Measurements from ENCODE around the gene TNS1. TPM values are rescaled to one million over a fixed set of nuclear protein-coding genes. Genes with fewer than 3 reads are reported as not detected.

The TNS1 gene
- total and polyA plus RNA-seq, 10 of the 15 experiments (the other 5 are each of a cell fraction or from before 2014, with no cell fraction given) = 0.05 to 0.44 TPM; not detected in 8

DNA sequence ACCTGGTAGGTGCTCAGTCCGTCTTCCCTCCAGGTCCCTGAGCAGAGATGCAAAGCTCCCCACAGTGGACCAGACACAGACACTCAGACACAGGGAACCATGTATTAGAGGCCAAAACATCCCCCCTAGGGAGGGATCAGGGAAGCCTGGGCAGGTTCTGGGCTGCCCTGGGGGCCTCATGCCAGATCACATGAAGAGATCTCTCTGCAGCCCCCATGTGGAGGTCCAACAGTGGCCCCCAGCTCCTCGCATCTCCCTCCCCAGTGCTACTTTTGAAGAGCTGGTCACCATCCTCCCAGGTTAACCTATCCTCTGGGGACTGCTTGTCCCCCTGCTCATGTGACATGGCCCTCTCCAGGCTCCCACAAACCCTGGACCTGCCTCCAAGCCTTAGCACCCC, 10.5 kb upstream of the TNS1 start:
- Histone ChIP-seq H3K9ac (ENCODE audit: control insufficient read depth, insufficient read depth, low read length) (no peak overlapping the region), H3K27ac (ENCODE audit: control insufficient read depth, insufficient read depth) (no peak overlapping the region), H3K79me2 (ENCODE audit: control insufficient read depth, insufficient read depth, low read length) (no peaks in the 10 kb centered on the region), H3K4me1 (ENCODE audit: control insufficient read depth, insufficient read depth, low read length) (no peaks in the 10 kb centered on the region), H2AFZ (ENCODE audit: control insufficient read depth, low read depth, low read length) (no peak overlapping the region), H4K20me1 (ENCODE audit: control insufficient read depth, insufficient read depth) (no peaks in the 10 kb centered on the region; the same call in 1 of the 2 replicates), H3K27me3 (replicated peaks in 1 of 2; ENCODE audit: control insufficient read depth in 2 of 2, insufficient read depth in 2 of 2, low read length in 1 of 2) (peaks cover 4 to 14% of the 10 kb centered on the region in 2 experiments; a peak in 3 of 4 replicates), H3K4me2 (ENCODE audit: control insufficient read depth, insufficient read depth) (no peak overlapping the region), H3K36me3 (ENCODE audit: control insufficient read depth in 2 of 2, insufficient read depth in 2 of 2, low read length in 1 of 2) (no peaks in the 10 kb centered on the region), H3K4me3 (no peak overlapping the region), H3K9me3 (replicated peaks; ENCODE audit: control insufficient read depth, insufficient read depth, low read length) (no peaks in the 10 kb centered on the region)
- intact Hi-C loops (cut with micrococcal nuclease; ENCODE audit: unreplicated experiment) (no loop called here), in situ Hi-C loops (cut with MboI) (no loop called here)
- RAD21 ChIA-PET (ENCODE audit: unreplicated experiment) = no interaction called here
- DNase-seq (ENCODE audit: low read depth, low spot score) = no peak
- no peak for ATAC-seq
- POLR2A ChIA-PET = no interaction called here
- no peak for FAIRE-seq
- no TSS peak for BruUV-seq (replicated peaks)
- 8% methylated on average over 2 of the region's 2 CpGs for WGBS (ENCODE audit: insufficient coverage, insufficient replicate concordance, low lambda C conversion rate, missing lambda C conversion rate)
- SMC1A ChIA-PET (ENCODE audit: uncharacterized antibody, unreplicated experiment) = no interaction called here
- CTCF ChIA-PET = interaction anchor here (1.3 kb wide), 1 partner anchor 21 kb away, joined by 3 read pairs; no protein-coding TSS in a partner anchor
- no peak for TF ChIP-seq ZNF274 (IDR thresholded peaks at IDR 0.05; ENCODE audit: insufficient read depth, insufficient read length)
- TF ChIP-seq, protein P1, sequence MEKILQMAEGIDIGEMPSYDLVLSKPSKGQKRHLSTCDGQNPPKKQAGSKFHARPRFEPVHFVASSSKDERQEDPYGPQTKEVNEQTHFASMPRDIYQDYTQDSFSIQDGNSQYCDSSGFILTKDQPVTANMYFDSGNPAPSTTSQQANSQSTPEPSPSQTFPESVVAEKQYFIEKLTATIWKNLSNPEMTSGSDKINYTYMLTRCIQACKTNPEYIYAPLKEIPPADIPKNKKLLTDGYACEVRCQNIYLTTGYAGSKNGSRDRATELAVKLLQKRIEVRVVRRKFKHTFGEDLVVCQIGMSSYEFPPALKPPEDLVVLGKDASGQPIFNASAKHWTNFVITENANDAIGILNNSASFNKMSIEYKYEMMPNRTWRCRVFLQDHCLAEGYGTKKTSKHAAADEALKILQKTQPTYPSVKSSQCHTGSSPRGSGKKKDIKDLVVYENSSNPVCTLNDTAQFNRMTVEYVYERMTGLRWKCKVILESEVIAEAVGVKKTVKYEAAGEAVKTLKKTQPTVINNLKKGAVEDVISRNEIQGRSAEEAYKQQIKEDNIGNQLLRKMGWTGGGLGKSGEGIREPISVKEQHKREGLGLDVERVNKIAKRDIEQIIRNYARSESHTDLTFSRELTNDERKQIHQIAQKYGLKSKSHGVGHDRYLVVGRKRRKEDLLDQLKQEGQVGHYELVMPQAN (conservative IDR thresholded peaks at IDR 0.05) = no peak
- TF ChIP-seq SIX5 (IDR thresholded peaks at IDR 0.05; ENCODE audit: low read depth, low read length, severe bottlenecking) = no peak
- TF ChIP-seq CEBPZ (IDR thresholded peaks at IDR 0.05; ENCODE audit: low read depth, low read length) = no peak
- TF ChIP-seq NR2C1 (IDR thresholded peaks at IDR 0.05) = no peak
- TF ChIP-seq, protein P2, sequence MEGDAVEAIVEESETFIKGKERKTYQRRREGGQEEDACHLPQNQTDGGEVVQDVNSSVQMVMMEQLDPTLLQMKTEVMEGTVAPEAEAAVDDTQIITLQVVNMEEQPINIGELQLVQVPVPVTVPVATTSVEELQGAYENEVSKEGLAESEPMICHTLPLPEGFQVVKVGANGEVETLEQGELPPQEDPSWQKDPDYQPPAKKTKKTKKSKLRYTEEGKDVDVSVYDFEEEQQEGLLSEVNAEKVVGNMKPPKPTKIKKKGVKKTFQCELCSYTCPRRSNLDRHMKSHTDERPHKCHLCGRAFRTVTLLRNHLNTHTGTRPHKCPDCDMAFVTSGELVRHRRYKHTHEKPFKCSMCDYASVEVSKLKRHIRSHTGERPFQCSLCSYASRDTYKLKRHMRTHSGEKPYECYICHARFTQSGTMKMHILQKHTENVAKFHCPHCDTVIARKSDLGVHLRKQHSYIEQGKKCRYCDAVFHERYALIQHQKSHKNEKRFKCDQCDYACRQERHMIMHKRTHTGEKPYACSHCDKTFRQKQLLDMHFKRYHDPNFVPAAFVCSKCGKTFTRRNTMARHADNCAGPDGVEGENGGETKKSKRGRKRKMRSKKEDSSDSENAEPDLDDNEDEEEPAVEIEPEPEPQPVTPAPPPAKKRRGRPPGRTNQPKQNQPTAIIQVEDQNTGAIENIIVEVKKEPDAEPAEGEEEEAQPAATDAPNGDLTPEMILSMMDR (IDR thresholded peaks at IDR 0.05 in 2 of 3, conservative IDR thresholded peaks at IDR 0.05 in 1 of 3; ENCODE audit: control insufficient read depth in 2 of 3, extremely low read depth in 1 of 3, insufficient read depth in 1 of 3, low read depth in 3 of 3, low read length in 3 of 3) = no peak
- TF ChIP-seq DPF2 (IDR thresholded peaks at IDR 0.05) = no peak
- TF ChIP-seq POLR2AphosphoS2 (IDR thresholded peaks at IDR 0.05; ENCODE audit: low read depth, low read length) = no peak
- TF ChIP-seq ETV6 (conservative IDR thresholded peaks at IDR 0.05 in 1 of 2, IDR thresholded peaks at IDR 0.05 in 1 of 2; ENCODE audit: borderline replicate concordance in 1 of 2, low read depth in 1 of 2) = no peak
- no peak for TF ChIP-seq JUND (IDR thresholded peaks at IDR 0.05; ENCODE audit: low read depth, low read length)
- TF ChIP-seq SRF (IDR thresholded peaks at IDR 0.05; ENCODE audit: low read depth in 2 of 2, low read length in 2 of 2) = no peak
- no peak for TF ChIP-seq RFX5 (IDR thresholded peaks at IDR 0.05; ENCODE audit: low read depth, low read length)
- no peak for TF ChIP-seq POLR2AphosphoS5 (IDR thresholded peaks at IDR 0.05; ENCODE audit: low read length)
- TF ChIP-seq ZNF217 (IDR thresholded peaks at IDR 0.05) = no peak
- TF ChIP-seq, protein P3, sequence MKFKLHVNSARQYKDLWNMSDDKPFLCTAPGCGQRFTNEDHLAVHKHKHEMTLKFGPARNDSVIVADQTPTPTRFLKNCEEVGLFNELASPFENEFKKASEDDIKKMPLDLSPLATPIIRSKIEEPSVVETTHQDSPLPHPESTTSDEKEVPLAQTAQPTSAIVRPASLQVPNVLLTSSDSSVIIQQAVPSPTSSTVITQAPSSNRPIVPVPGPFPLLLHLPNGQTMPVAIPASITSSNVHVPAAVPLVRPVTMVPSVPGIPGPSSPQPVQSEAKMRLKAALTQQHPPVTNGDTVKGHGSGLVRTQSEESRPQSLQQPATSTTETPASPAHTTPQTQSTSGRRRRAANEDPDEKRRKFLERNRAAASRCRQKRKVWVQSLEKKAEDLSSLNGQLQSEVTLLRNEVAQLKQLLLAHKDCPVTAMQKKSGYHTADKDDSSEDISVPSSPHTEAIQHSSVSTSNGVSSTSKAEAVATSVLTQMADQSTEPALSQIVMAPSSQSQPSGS (IDR thresholded peaks at IDR 0.05; ENCODE audit: low read length) = no peak
- no peak for TF ChIP-seq ATF3 (IDR thresholded peaks at IDR 0.05; ENCODE audit: borderline replicate concordance, extremely low read depth, low read depth, low read length)
